SH-SY5Y (cell line): ENCODE data around the gene GALNTL6.

Source experiments
- GATA2 ChIP-seq: IDR thresholded peaks from 2 replicates; pipeline ENCODE4 v1.6.1; 2011; ENCODE audit warnings: mild to moderate bottlenecking, low read depth, low read length
- GATA3 ChIP-seq: IDR thresholded peaks from 2 replicates; pipeline ENCODE4 v1.6.1; 2011; ENCODE audit warnings: low read depth, mild to moderate bottlenecking, low read length, moderate library complexity

GALNTL6 gene

DNA sequence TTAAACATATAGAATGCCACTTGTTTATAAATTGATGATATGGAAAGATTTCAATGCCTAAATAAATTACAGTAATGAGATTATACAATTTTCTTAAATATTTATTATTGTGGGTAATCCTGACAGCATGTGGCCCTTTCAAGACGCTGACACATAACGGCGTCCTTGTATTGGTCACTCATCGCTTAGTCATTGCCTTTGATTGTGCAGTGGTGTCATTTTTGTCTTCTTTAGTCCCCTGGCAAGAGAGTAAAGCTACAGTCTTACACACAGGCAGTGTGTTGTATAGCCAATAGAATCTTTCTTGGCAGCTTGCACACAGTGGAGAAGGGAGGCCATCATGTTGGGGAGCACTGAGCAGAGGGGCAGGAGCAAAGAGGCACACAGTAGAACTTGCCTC, 993.6 kb downstream of the GALNTL6 start:
- TF ChIP-seq GATA3 = no peak
- no peak for TF ChIP-seq GATA2

DNA sequence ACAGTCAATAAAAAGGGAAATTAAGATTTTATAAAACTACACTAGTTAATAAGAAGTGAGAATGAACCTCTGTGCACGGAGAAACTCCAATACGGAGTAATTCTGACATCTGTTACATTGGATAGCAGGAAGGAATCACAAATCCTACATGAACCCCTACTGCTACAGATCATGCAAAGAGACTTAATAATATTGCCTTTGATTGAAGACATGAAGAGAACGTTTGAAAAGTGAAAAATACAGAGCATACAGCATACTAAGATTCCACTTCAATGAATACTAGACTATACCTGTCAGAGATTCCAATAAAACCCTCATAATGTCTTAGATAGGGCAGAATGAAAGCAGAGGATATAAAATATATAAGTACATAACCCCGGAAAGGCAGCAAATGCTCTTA, 995.0 kb downstream of the GALNTL6 start:
- TF ChIP-seq GATA3 (no peak), GATA2 (no peak)

DNA sequence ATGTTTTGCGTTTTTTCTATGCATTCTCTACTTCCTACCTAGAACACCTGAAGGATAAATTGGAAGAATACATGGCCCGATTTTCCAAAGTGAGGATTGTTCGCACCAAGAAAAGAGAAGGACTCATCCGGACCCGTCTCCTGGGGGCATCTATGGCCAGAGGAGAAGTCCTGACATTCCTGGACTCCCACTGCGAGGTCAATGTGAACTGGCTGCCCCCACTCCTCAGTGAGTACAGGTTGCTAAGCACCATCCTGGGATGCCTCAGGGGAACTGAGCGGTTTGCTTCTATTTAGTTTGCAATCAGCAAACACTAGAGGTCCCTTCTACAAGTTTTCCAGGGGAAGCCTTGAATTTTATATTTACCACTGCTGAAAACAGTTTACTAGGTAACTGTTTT, 996.1 kb downstream of the GALNTL6 start:
- TF ChIP-seq GATA2 (no peak), GATA3 (no peak)

DNA sequence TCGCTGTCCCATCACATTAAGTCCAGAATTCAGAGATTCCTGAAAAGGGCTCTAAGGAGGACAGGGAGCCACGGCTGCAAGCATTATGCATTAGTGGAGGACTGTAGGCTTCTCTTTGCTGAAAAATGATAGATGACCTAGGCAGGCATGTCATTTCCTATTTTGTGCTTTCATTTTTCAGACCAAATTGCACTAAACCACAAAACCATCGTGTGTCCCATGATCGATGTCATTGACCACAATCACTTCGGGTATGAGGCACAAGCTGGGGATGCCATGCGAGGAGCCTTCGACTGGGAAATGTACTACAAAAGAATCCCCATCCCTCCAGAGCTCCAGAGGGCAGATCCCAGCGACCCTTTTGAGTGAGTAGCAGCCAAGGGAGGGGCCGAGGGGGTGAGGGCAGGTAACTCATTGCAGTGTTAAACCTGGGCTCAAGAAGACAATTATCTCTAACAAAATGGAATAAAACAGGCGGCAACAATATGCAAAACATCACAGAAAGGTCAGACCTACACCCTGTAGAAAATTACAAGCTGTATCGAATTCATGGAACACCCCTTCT, 1000.2 kb downstream of the GALNTL6 start:
- TF ChIP-seq GATA2 (no peak), GATA3 (no peak)

DNA sequence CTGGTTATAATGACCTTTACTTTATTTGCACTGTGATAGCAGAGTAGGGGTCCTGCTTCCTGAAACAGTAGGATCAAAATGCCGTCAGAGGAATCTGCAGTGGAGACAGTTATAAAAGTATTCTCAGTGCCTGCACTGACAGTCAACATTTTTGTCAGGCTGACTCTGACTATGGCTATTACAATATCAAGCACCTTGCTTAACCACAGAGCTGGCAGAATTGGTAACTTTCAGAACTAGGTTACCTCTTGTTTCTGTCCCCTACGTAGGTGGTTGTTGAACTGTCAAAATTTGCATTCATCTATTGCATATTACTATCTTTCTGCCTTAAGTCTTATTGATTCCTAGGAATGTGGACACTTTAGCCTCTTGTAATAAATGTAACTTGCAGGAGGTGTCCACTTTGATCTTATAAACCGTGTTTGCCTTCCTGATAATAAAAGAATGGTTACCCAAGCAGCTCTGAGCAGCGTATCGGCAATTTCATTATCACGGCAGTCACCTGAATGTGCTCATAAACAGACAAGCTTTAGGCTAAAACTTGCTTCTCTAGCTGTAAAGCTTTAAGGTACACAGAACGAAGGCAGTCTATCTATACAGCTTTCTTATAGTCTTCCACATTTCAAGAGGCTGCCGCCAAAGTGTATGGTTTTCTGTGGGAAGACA, 1002.4 kb downstream of the GALNTL6 start:
- TF ChIP-seq GATA2 (no peak), GATA3 (no peak)

DNA sequence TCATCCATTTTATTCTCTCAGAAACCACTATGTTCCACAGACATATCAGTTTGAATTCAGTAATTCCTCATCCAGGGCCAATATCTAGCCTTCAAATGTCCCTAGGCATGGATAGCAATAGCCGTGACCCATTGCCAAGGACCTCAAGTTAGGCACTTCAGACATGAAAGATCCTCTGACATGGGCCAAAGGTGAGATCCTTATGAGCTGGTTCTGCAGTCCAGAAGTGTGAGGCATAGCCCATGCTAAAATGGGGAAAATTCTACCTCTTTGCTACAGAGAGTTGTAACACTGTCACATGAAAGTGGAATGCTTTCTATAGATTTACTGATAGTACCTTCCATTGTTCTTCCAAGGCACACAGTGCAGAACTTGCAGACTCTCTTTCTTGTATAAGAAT, 1005.7 kb downstream of the GALNTL6 start:
- TF ChIP-seq GATA2 (no peak), GATA3 (no peak)

DNA sequence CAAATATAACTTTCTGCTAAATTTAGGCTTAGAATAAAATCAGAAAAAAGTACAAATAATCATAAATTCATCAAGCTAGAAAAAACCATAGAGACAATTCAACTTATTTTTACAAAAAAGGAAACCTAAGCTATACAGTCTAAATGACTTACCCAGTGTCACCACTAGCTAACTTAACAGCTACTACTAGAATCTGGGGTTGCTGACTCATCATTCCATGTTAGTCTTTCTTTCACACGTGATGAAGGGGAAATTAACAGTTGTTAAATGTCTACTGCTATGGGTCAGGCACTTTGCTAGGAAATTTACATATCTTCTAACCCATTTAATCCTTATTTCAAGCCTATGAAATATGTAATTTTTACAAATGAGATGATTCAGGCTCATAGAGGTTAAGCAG, 1006.1 kb downstream of the GALNTL6 start:
- no peak for TF ChIP-seq GATA2
- TF ChIP-seq GATA3 = no peak

DNA sequence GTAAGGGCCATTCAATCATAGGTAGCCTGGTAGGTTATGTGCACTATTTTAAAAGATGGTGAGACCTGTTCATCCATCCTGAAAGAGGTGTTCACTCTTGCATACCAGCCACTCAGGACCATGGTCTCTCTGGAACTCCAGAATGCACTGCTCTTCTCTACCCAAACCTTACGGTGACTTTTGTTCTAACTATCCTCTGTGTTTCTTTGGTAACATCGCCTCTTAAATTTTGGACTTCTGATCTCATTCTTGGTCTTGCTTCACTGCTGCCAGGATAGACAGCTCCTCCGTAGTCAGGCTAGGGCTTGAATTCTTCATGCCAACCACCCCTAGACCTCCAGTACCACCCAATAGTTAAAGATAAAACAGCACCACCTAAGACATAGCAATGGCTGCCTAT, 1009.1 kb downstream of the GALNTL6 start:
- TF ChIP-seq GATA3 = no peak
- TF ChIP-seq GATA2 = no peak

DNA sequence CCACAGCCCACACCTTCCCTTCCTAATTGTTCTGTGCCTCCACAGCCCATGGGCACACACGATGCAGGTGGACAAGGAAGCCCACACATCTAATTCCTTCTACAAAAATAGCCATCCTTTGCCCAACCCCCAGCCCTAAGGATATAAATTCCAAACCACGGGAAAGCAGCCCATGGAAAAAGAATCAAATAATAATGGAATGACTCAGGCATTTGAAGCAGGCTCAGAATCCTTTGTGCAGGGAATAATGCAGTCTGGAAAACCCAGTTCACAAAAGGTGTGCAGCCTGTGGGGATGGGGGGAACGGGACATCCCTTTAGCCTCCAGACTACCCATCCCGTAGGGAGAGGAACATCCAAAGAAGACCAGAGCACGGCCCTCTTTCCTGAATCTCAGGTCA, 1013.1 kb downstream of the GALNTL6 start:
- no peak for TF ChIP-seq GATA2
- no peak for TF ChIP-seq GATA3

DNA sequence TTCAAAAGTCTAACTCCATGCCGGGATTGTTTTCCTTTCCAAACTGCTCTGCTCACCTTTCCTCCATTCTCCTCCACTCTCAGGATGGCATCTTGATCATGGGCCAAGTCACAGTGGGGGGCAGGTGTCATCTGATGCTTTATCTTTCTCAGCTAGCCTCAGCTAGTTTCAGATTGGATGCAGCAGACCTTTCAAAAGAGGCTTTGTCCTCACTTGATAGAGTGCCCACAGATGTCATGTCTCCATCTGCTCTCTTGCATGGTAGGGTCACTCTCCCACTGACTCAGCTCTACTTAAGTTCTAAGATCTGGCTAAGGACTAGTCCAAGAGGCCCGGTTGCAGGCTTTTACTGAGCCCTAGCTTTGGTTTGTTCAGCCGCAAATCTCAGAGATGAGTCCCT, 1013.7 kb downstream of the GALNTL6 start:
- TF ChIP-seq GATA2 = no peak
- no peak for TF ChIP-seq GATA3

DNA sequence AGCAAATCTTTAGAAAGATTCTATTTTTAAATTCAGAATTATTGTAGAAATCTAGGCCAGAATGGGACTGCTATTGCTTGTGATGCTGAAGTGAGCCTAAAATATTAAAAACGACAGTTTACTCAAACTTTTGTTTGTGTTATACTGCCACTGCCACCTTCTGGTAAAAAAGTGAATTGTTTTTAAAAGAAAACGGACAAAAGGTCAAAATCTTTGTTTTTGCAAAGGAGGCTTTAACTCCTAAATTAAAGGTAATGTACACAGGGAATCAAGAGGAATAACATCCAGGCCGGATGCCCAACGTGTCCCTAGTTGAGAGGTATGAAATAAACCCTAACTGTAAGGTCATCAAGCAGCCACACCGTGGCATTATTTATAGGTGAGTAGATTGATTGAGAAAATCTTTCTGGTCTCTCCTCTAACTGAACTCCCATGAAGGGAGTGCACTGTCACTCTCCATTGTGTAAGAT, 1017.1 kb downstream of the GALNTL6 start:
- TF ChIP-seq GATA3 = no peak
- no peak for TF ChIP-seq GATA2

DNA sequence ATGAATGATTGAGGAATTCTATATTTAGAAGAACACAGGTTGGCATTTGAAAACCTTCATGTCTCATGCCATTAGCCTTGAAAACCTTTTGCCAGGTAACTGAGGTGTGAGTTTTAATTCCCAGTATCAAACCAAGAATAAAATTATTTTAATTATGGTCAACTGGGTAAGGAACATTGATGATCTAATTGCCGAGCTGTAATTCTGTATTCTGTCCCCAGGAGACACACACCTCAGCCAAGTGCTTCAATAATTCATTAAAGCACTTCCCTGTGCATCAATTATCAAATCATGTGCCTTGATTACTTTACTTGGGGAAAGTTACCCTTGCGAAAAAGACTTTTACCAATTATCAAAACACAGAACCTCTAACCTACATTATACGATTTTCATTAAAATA, 1023.5 kb downstream of the GALNTL6 start:
- TF ChIP-seq GATA3 (no peak), GATA2 (no peak)

DNA sequence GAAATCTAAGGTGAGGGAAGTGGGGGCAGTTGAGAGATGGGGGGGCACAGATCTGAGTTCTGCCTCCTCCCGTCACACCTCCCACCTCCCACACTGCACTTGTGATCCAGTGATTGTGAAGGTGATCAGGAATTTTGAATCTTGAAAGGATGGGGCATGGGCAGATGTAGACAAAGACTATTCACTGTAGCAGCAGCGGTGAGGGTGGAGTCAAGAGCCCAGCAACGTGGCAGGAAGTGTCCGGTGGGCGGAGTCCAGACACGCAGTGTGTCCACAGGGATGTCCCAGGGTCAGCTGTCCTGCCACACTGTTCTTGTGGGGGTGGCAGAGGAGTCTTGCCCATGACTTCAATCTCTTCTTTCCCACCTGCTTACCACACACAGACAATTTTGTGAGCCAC, 1024.9 kb downstream of the GALNTL6 start:
- TF ChIP-seq GATA3 = no peak
- TF ChIP-seq GATA2 = no peak

DNA sequence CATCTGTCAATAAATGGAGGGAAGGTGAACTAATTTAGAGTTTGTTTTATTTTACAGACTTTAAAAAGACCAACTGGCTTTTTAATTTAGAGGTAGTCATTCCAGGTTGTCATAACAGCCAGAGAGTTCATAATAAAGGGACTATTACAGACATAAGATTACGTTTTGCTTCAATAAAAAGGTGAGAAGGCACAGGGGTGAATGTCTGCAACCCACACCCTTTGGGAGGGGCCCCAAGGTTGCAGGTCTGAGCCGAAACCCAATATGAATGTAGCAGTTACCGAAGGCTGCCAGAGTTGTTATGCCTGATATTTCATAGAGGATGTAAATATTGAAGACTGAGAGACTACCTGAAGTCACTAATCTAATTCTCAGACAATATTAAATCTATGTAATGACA, 1025.7 kb downstream of the GALNTL6 start:
- no peak for TF ChIP-seq GATA3
- TF ChIP-seq GATA2 = no peak

DNA sequence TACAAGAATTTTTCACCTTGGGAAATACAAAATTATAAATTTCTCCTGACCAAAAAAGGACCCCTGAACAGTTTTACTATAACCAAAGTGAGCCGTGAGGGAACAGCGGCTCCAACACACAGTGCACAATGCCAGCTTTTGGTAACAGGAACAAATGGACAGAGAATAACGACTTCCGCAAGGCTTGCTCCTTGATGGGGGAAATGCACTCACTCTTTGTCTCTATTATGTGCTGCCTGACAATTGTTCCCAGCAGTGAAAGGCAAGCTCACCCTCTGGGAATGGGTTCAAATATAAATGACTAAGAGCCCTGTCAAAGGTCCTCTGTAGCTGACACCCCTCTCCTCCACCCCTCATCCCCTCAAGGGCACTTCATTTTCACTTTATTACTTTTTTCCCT, 1029.6 kb downstream of the GALNTL6 start:
- TF ChIP-seq GATA2 (no peak), GATA3 (no peak)
